GM12801 (cell line): ENCODE measurements around the gene CAMK2D.

Source experiments
- CTCF ChIP-seq: IDR thresholded peaks from one replicate; pipeline ENCODE4 v1.5.1; 2011; ENCODE audit warnings: control low read depth; ENCODE audit not compliant: insufficient read length; ENCODE audit errors: extremely low read depth

CAMK2D gene

GRCh38 chr4:113446019-113446418 lies 315.5 kb downstream of the CAMK2D start:
- TF ChIP-seq CTCF, result no peak

- TF ChIP-seq CTCF, result no peak
These were observed 316.3 kb downstream of the CAMK2D start for GRCh38 chr4:113445286-113445685.

DNA sequence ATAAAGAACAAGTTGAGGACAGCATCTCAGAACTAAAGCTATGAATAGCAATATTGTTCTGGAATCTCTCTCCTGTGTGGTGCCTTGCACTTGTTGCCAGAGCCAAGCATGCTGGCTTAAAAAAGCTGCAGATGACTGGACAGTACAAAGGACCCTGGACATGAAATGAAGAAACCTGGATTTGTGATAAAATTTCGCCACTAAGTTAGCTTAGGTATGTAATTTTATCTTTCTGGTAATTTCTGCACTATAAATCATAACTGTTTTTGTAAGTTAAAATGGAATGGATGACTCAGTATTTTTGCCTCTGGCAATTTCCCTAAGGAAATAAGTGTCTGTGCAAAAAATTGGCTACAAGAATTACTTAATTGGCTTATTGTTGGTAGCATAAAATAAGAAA lies 317.2 kb downstream of the CAMK2D start:
- no peak for TF ChIP-seq CTCF

- no peak for TF ChIP-seq CTCF
These were observed 318.7 kb downstream of the CAMK2D start for GRCh38 chr4:113442826-113443225.

DNA sequence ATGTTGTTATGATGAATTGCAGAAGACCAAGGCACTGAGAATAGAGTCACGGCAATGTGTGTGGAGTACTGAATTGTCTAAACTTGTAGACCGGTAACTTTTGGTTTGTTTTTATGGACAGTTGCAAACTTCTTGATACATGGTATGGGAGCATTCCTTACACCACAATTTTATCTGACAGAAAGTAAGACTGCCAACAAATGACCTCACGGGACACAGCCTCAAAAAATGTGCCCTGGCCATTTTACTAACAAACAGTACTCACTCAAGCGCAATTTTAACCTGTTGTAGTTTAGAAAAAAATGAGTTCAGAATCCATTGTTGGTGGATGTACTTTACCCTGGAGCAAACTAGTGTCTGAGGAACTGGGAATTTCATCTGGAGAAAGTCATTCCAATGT lies 321.2 kb downstream of the CAMK2D start:
- no peak for TF ChIP-seq CTCF

- no peak for TF ChIP-seq CTCF
These were observed 322.9 kb downstream of the CAMK2D start for GRCh38 chr4:113438596-113438995.

GRCh38 chr4:113437129-113437528 lies 324.4 kb downstream of the CAMK2D start:
- no peak for TF ChIP-seq CTCF

GRCh38 chr4:113436360-113436759 lies 325.2 kb downstream of the CAMK2D start:
- TF ChIP-seq CTCF, result no peak
